H54 (cell line): ENCODE data around the gene ADORA2A.

Experiments
- DNase-seq: peaks from one replicate; pipeline ENCODE4 v3.0.0; 2011; ENCODE audit warnings: low spot score, mixed read lengths; ENCODE audit not compliant: insufficient read length
- FAIRE-seq: peaks from 3 replicates; lab custom pipeline; 2011; peaks lifted over from hg19 to GRCh38; lab: Jason Lieb, UNC
- POLR2A ChIP-seq: IDR thresholded peaks from 2 replicates; pipeline ENCODE4 v1.6.1; 2011; ENCODE audit warnings: low read depth, mild to moderate bottlenecking, low read length

Gene ADORA2A

DNA sequence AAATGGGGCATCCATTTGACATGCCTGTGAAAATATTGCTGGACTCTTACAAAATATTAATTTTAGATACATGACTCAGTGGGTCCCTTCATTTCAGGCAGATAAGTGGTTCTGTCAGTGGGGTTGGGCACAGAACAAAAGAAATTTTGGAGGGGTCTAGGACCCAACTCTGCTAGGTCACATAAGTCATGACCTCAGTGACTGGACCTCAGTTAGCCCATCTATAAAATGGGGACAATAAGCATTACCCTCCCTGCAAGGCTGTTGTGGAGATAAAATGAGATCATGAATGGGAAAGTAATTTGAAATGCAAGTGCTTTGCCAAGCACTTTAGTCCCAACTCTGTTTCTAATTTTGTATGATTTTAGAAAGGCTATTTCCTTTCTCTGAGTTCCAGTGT lies 23.8 kb downstream of the ADORA2A start:
- DNase-seq (no peak), FAIRE-seq (no peak)
- TF ChIP-seq POLR2A, result no peak

GRCh38 chr22:24453853-24454252 lies 26.5 kb downstream of the ADORA2A start:
- DNase-seq, result no peak
- no peak for FAIRE-seq
- no peak for TF ChIP-seq POLR2A

GRCh38 chr22:24455039-24455438 lies 27.6 kb downstream of the ADORA2A start:
- DNase-seq, result no peak
- TF ChIP-seq POLR2A, result no peak
- FAIRE-seq, result no peak

GRCh38 chr22:24455751-24456426 lies 28.5 kb downstream of the ADORA2A start:
- no peak for DNase-seq
- no peak for FAIRE-seq
- TF ChIP-seq POLR2A, result no peak

DNA sequence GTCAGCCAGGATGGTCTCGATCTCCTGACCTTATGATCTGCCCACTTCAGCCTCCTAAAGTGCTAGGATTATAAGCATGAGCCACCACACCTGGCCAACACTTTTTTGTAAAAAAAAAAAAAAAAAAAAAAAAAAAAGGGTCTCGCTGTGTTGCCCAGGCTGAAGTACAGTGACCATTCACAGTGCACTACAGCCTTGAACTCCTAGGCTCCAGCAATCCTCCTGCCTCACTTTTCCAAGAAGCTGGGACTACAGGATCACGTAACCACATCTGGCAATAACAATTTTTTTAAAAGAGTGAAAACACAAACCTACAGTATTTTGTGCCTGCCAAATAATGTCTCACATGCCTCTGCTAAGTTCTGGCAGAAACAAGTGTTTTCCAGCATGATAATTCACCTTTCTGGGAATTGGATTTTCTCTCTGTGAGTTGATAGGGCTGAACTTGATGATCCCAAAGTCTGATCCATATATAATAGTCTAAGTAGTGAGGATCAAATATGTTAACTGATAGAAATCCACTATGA lies 30.6 kb downstream of the ADORA2A start:
- DNase-seq (no peak), FAIRE-seq (no peak)
- TF ChIP-seq POLR2A, result no peak

GRCh38 chr22:24459911-24460310 lies 32.5 kb downstream of the ADORA2A start:
- DNase-seq, result no peak
- no peak for FAIRE-seq
- no peak for TF ChIP-seq POLR2A

GRCh38 chr22:24460418-24461089 lies 33.2 kb downstream of the ADORA2A start:
- FAIRE-seq (no peak), DNase-seq (no peak)
- TF ChIP-seq POLR2A, result no peak

DNA sequence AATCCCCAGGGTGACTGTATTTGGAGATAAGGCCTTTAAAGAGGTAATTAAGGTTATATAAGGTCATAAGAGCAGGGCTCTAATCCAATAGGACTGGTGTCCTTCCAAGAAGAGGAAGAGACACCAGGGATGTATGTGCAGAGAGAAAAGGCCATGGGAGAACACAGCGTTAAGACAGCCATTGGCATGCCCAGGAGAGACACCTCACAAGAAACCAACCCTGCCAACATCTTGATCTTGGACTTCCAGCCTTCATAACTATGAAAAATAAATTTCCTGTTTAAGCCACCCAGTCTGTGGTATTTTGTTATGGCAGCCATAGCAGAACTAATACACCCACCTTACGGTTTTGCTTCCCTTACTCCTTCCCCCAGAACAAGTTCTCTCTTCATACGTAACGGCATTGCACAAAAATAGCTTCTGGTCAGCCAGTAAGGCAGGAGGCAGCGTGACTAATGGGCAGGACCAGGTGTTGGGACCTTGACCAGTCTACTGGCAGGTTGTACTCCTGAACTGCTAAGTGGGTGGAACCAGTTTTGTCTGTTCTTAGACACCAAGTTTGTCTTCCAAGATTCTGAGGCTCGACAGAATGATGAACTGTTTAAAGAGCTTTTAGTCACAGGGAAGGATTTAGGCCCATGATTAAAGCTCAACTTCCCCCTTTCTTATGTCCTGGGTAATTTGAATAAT lies 35.8 kb downstream of the ADORA2A start:
- no peak for FAIRE-seq
- TF ChIP-seq POLR2A, result no peak
- DNase-seq, result no peak

- TF ChIP-seq POLR2A, result no peak
- FAIRE-seq (no peak), DNase-seq (no peak)
These were observed 38.2 kb downstream of the ADORA2A start for GRCh38 chr22:24465566-24465965.

DNA sequence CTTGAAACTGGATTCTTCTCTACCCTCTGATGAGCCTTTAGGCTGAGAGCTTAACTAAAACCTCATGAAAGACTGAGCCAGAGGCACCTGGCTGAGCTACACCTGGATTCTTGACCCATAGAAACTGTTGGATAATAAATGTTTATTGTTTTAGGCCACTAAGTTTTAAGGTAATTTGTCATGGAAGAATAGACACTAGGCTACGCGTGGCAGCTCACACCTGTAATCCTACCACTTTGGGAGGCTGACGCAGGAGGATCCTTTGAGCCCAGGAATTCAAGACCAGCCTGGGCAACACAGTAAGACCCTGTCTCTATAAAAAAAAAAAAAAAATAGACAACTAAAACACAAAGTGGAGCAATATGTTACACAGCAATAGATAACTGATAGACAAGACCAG lies 38.6 kb downstream of the ADORA2A start:
- DNase-seq (no peak), FAIRE-seq (no peak)
- no peak for TF ChIP-seq POLR2A

GRCh38 chr22:24466716-24467328 lies 39.4 kb downstream of the ADORA2A start:
- DNase-seq (no peak), FAIRE-seq (no peak)
- no peak for TF ChIP-seq POLR2A

DNA sequence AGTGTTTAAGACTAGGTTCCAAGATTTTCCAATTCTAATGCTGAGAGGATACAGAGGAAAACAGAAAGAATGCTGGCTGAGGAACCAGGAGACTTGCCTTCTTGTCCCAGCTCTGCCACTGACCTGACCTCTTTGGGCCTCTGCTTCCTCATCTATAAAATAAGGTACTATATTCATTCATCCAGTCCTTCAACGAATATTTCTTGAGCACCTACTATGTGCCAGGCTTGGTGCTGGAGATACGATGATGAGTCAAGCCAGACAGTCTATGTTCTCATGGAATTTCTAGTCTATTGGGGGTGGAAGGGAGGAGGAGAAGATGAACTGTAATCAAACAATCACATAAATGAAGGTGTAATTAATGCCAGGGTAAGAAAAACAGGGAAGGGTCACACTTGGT lies 39.9 kb downstream of the ADORA2A start:
- FAIRE-seq (no peak), DNase-seq (no peak)
- no peak for TF ChIP-seq POLR2A

DNA sequence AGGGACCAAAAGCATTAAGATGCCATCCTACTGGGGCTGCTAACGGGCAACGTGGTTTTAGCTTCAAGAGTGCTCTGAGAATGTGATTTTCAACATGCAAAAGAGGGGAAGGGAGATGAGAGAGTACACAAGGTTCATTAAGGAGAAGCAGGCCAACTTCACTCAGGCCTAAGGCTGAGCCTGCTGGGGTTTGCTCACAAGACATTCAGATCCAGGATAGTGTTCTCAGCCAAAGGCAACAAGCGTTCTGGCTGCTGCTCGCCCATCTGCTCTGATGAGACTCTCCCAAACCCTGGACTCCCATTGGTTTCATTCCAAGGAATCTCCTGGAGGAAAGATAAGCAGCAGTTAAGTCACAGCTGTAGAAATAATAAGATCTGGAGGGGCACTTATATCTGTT lies 44.2 kb downstream of the ADORA2A start:
- DNase-seq (no peak), FAIRE-seq (no peak)
- TF ChIP-seq POLR2A, result no peak

DNA sequence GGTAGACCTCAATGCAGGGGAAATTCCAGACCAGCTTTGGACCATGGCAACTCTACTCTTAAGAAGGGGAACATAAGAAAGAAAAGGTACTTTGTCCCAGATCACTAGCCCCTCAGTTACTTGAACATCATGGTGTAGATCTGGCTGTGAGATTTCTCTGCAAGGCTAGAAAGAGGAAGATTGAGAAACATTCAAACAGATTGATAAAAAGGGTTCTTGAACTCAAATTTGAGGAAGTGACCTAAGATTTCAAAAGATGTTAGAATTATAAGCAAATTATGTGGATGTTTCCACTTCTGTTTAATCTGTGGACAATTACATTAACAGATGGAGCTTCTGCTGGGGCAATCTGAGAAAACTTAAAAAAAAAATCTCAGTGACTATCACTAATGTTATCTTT lies 45.9 kb downstream of the ADORA2A start:
- TF ChIP-seq POLR2A, result no peak
- FAIRE-seq (no peak), DNase-seq (no peak)
